RWPE2 (cell line): ENCODE measurements around the gene LYST.

Experiments used
- ATAC-seq: fragments of 200-7000 bp; cut with Tn5 transposase; 3 replicates; pipeline ENCODE4 v1.9.1; 2021; ENCODE audit warnings: low read depth
- DNase-seq: peaks from one replicate; pipeline ENCODE4 v3.0.0-alpha.2; 2020; ENCODE audit warnings: low spot score
- H3K27ac ChIP-seq: fragments of 450-650 bp; 2 replicates; pipeline ENCODE4 v1.5.1; 2017; ENCODE audit warnings: mild to moderate bottlenecking; ENCODE audit not compliant: poor library complexity, severe bottlenecking
- H3K27me3 ChIP-seq: fragments of 250-450 bp; sonication (Bioruptor Pico); 2 replicates; pipeline ENCODE4 v1.5.1; 2021; ENCODE audit warnings: mild to moderate bottlenecking, moderate library complexity; ENCODE audit not compliant: insufficient read depth, poor library complexity, severe bottlenecking
- H3K36me3 ChIP-seq: fragments of 250-450 bp; sonication (Bioruptor Pico); 2 replicates; pipeline ENCODE4 v1.5.1; 2020; ENCODE audit warnings: low read depth, mild to moderate bottlenecking, moderate library complexity
- H3K4me1 ChIP-seq: fragments of 250-450 bp; sonication (Bioruptor Pico); 2 replicates; pipeline ENCODE4 v1.5.1; 2021; ENCODE audit warnings: mild to moderate bottlenecking, moderate library complexity; ENCODE audit not compliant: insufficient read depth, poor library complexity, severe bottlenecking
- H3K4me3 ChIP-seq: fragments of 250-450 bp; sonication (Bioruptor Pico); 2 replicates; pipeline ENCODE4 v1.5.1; 2021; ENCODE audit warnings: mild to moderate bottlenecking, moderate library complexity; ENCODE audit not compliant: severe bottlenecking
- H3K9me3 ChIP-seq: fragments of 250-450 bp; sonication (Bioruptor Pico); 2 replicates; pipeline ENCODE4 v1.5.1; 2021; ENCODE audit warnings: mild to moderate bottlenecking, moderate library complexity; ENCODE audit not compliant: severe bottlenecking
- CTCF ChIP-seq: fragments of 450-650 bp; IDR thresholded peaks from one replicate; pipeline ENCODE4 v1.5.1; 2017; ENCODE audit warnings: mild to moderate bottlenecking, moderate library complexity; ENCODE audit not compliant: poor library complexity, severe bottlenecking

The LYST gene

GRCh38 chr1:235679644-235680043 is 187.1 kb downstream of the LYST start:
- ATAC-seq: no peak
- H3K36me3 ChIP-seq: peaks cover 5% of the 10 kb centered on the region; the same call in 1 of the 2 replicates
- no peak for DNase-seq
- H3K9me3 ChIP-seq: no peaks in the 10 kb centered on the region
- H3K4me3 ChIP-seq: no peak overlapping the region
- no peak for TF ChIP-seq CTCF
- H3K27ac ChIP-seq: no peak overlapping the region
- no peaks in the 10 kb centered on the region for H3K4me1 ChIP-seq
- H3K27me3 ChIP-seq: no peaks in the 10 kb centered on the region

GRCh38 chr1:235679005-235679404 is 187.7 kb downstream of the LYST start:
- no peak overlapping the region for H3K4me3 ChIP-seq
- no peaks in the 10 kb centered on the region for H3K9me3 ChIP-seq
- no peaks in the 10 kb centered on the region for H3K4me1 ChIP-seq
- no peak for TF ChIP-seq CTCF
- no peaks in the 10 kb centered on the region for H3K27me3 ChIP-seq
- H3K36me3 ChIP-seq: peaks cover 5% of the 10 kb centered on the region; the same call in 1 of the 2 replicates
- no peak for DNase-seq
- ATAC-seq: no peak
- H3K27ac ChIP-seq: no peak overlapping the region

- no peaks in the 10 kb centered on the region for H3K9me3 ChIP-seq
- no peaks in the 10 kb centered on the region for H3K27me3 ChIP-seq
- no peak for DNase-seq
- no peak for ATAC-seq
- H3K4me3 ChIP-seq: no peak overlapping the region
- TF ChIP-seq CTCF: no peak
- no peaks in the 10 kb centered on the region for H3K4me1 ChIP-seq
- H3K27ac ChIP-seq: no peak overlapping the region
- H3K36me3 ChIP-seq: peaks cover 5% of the 10 kb centered on the region; the same call in 1 of the 2 replicates
These were observed 191.4 kb downstream of the LYST start for GRCh38 chr1:235675152-235675890.

- no peak for DNase-seq
- Histone ChIP-seq H3K9me3 (peaks cover 3% of the 10 kb centered on the region), H3K27me3 (no peaks in the 10 kb centered on the region), H3K4me3 (no peak overlapping the region), H3K4me1 (no peaks in the 10 kb centered on the region), H3K27ac (no peak overlapping the region), H3K36me3 (peaks cover 5% of the 10 kb centered on the region)
- ATAC-seq: no peak
- TF ChIP-seq CTCF: no peak
These were observed 192.7 kb downstream of the LYST start for GRCh38 chr1:235673981-235674380.

- H3K27ac ChIP-seq: no peak overlapping the region
- H3K4me1 ChIP-seq: no peaks in the 10 kb centered on the region
- no peak for TF ChIP-seq CTCF
- ATAC-seq: no peak
- H3K9me3 ChIP-seq: peaks cover 3% of the 10 kb centered on the region
- H3K4me3 ChIP-seq: no peak overlapping the region
- no peak for DNase-seq
- peaks cover 5% of the 10 kb centered on the region for H3K36me3 ChIP-seq
- no peaks in the 10 kb centered on the region for H3K27me3 ChIP-seq
These were observed 194.7 kb downstream of the LYST start for GRCh38 chr1:235671992-235672391.
